Type B pancreatic cell (in vitro differentiated cells): ENCODE data around the gene LRR1. TPM values are rescaled to one million over a fixed set of nuclear protein-coding genes. Genes with fewer than 3 reads are reported as not detected.

Source experiments
- DNase-seq: peaks from one replicate; pipeline ENCODE4 v3.0.0; 2021; ENCODE audit warnings: mixed read lengths; ENCODE audit not compliant: unreplicated experiment; ENCODE audit errors: extremely low spot score
- H3K27ac Mint-ChIP-seq: 2 replicates; pipeline ENCODE4 v1.8.0; 2021; ENCODE audit warnings: mild to moderate bottlenecking, mixed read lengths
- H3K27me3 Mint-ChIP-seq: 2 replicates; pipeline ENCODE4 v1.8.0; 2021; ENCODE audit warnings: mixed read lengths
- H3K36me3 Mint-ChIP-seq: 2 replicates; pipeline ENCODE4 v1.8.0; 2021; ENCODE audit warnings: mixed read lengths
- H3K4me1 Mint-ChIP-seq: one replicate; pipeline ENCODE4 v1.8.0; 2021; ENCODE audit warnings: mixed read lengths; ENCODE audit not compliant: unreplicated experiment
- H3K4me3 Mint-ChIP-seq: 2 replicates; pipeline ENCODE4 v1.8.0; 2021; ENCODE audit warnings: mild to moderate bottlenecking, mixed read lengths
- H3K9me3 Mint-ChIP-seq: 2 replicates; pipeline ENCODE4 v1.8.0; 2021; ENCODE audit warnings: mixed read lengths
- CTCF ChIP-seq: fragments of 200-600 bp; sonication (generic); conservative IDR thresholded peaks from 2 replicates; pipeline ENCODE4 v1.5.0; 2021; ENCODE audit warnings: antibody characterized with exemption, mild to moderate bottlenecking
- total RNA-seq: library from RNA; stranded (reverse); gene quantifications from 2 replicates; pipeline ENCODE4 v1.2.1, GENCODE V29; 2021; ENCODE audit warnings: low replicate concordance

The LRR1 gene
- total RNA-seq, 1 donor from 2014 or later: 20.1 TPM

DNA sequence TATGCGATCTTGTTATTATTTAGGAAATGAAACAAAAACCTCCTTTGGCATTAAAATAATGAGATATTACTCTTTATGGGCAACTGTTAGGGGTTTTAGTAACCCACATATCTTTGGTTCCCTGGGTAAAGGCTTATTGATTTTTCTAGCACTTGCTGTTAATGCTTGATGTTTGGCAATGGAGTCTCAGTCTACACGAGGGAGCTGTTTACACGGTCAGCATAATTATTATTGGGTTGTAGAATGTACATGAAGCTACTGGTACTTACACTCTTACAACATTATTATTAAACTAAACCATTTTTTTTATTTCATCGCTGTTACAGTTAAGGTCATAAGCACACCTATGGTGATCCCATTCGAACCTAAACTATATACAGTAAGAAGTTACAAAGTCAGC lies 24.7 kb upstream of the LRR1 start:
- Mint-ChIP-seq H3K27me3 (no peaks in the 10 kb centered on the region), H3K9me3 (no peaks in the 10 kb centered on the region), H3K4me3 (no peak overlapping the region), H3K36me3 (peaks cover 27% of the 10 kb centered on the region), H3K4me1 (no peaks in the 10 kb centered on the region), H3K27ac (no peak overlapping the region)
- no peak for TF ChIP-seq CTCF
- no peak for DNase-seq

DNA sequence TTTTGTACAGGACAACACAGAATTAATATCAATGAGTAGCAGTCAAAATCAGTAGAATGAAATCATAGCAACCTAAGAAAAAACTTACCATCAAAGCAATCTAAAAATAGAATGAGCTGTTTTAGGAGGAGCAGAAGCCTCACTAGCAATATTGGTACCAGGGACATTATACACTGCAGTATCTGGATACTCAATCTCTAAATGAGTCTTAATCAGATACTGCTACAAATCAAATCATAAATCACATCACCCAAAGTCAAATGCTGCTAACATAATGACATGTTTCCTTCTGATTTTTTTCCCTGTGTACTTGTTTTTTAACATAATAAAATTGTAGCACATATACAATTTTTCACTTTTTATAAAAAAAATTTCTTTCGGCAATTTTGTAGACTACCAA lies 20.6 kb upstream of the LRR1 start:
- Mint-ChIP-seq H3K36me3 (peaks cover 44% of the 10 kb centered on the region), H3K27me3 (no peaks in the 10 kb centered on the region), H3K27ac (no peak overlapping the region), H3K4me1 (peaks cover 13% of the 10 kb centered on the region), H3K4me3 (no peak overlapping the region), H3K9me3 (no peaks in the 10 kb centered on the region)
- no peak for TF ChIP-seq CTCF
- DNase-seq: no peak

GRCh38 chr14:49579841-49580240 lies 18.9 kb upstream of the LRR1 start:
- TF ChIP-seq CTCF: no peak
- H3K9me3 Mint-ChIP-seq: no peaks in the 10 kb centered on the region
- peaks cover 26% of the 10 kb centered on the region for H3K4me1 Mint-ChIP-seq
- no peak for DNase-seq
- peaks cover 43% of the 10 kb centered on the region for H3K36me3 Mint-ChIP-seq
- H3K4me3 Mint-ChIP-seq: no peak overlapping the region
- no peaks in the 10 kb centered on the region for H3K27me3 Mint-ChIP-seq
- H3K27ac Mint-ChIP-seq: peak overlapping the region; percentile 33

DNA sequence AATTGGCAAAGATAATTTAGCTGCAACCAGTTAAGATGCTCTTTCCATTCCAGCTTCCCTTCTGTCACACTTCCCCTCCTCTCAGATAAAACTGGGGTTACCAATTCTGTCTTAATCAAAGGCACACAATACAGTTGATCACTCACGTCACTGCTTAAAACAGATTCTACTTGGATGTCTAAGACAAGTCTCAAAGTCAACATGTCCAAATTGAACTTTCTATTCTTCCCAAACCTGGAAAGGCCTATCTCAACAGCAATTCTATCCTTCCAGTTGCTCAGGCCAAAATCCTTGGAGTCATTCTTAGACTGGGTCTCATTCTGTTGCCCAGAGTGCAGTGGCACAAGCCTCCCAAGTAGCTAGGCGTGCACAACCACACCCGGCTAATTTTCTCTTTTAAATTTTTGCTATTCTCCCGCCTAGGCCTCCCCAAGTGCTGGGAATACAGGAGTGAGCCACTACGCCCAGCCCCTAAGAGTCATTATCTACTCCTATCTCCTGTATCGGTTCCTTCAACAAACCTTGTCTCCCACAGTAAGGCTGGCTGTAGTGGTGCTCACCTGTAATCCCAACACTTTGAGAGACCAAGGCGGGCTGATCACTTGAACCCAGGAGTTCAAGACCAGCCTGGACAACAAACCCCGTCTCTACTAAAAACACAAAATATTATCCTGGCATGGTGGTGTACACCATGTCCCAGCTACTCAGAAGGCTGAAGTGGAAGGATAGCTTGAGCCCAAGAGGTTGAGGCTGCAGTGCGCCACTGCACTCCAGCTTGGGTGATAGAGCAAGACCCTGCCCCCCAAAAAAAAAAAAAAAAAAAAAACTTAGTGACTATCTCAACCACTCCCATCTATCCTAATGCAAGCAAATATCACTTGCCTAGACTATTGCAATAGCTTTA lies 17.3 kb upstream of the LRR1 start:
- no peak for DNase-seq
- Mint-ChIP-seq H3K9me3 (no peaks in the 10 kb centered on the region), H3K36me3 (peaks cover 51% of the 10 kb centered on the region), H3K27ac (peak overlapping the region; percentile 26), H3K4me1 (peaks cover 34% of the 10 kb centered on the region), H3K4me3 (no peak overlapping the region), H3K27me3 (peaks cover 4% of the 10 kb centered on the region)
- no peak for TF ChIP-seq CTCF

DNA sequence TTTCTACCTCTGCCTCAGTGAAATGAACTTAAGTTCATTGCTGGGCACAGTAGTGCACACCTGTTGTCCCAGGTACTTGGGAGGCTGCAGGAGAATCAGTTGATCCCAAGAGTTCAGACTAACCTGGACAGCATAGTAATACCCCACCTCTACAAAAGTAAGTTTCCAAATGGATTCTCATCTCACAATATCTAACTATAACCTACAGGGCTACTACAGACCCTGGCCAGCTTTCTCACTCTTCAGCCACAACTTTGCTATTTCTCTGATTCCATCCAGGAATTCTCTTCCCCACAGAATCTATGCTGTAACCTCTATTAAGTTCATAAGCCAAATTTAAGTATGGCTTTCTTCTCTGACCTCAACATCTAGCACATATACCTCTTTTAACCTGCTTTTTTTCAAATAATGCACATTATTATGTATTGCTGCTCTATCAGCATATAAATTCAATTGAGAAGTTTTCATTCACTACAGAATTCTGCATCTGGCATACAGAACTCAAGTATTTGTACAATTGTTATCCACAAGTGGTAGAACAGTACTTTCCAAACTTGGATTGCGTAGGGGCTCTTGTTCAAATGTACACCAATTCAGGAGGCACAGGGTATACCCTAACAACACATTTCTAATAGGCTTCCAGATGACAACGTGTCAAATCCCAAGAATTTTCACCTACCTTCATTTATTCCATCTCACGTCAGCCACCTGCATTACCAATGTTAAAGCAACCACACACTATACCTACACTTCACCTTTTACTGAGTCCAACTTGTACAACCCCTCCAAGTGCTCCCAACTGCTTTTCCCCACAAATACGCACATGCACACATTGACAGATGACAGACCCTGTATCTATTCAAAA lies 16.4 kb upstream of the LRR1 start:
- TF ChIP-seq CTCF: no peak
- peaks cover 8% of the 10 kb centered on the region for H3K27me3 Mint-ChIP-seq
- peaks cover 34% of the 10 kb centered on the region for H3K4me1 Mint-ChIP-seq
- H3K27ac Mint-ChIP-seq: peak overlapping the region; percentile 26
- DNase-seq: no peak
- no peaks in the 10 kb centered on the region for H3K9me3 Mint-ChIP-seq
- peaks cover 45% of the 10 kb centered on the region for H3K36me3 Mint-ChIP-seq
- peak overlapping the region; percentile 35 for H3K4me3 Mint-ChIP-seq
